HG03342 (cell line): ENCODE results near the gene LIX1L.
A peak's percentile ranks its signal among the peaks of the same experiment; 100 is the strongest.

Experiments
- ATAC-seq: cut with Tn5 transposase; IDR thresholded peaks from one replicate; pipeline ENCODE4 v1.9.1; 2021; ENCODE audit warnings: mild to moderate bottlenecking, moderate library complexity; ENCODE audit not compliant: unreplicated experiment

Gene LIX1L

DNA sequence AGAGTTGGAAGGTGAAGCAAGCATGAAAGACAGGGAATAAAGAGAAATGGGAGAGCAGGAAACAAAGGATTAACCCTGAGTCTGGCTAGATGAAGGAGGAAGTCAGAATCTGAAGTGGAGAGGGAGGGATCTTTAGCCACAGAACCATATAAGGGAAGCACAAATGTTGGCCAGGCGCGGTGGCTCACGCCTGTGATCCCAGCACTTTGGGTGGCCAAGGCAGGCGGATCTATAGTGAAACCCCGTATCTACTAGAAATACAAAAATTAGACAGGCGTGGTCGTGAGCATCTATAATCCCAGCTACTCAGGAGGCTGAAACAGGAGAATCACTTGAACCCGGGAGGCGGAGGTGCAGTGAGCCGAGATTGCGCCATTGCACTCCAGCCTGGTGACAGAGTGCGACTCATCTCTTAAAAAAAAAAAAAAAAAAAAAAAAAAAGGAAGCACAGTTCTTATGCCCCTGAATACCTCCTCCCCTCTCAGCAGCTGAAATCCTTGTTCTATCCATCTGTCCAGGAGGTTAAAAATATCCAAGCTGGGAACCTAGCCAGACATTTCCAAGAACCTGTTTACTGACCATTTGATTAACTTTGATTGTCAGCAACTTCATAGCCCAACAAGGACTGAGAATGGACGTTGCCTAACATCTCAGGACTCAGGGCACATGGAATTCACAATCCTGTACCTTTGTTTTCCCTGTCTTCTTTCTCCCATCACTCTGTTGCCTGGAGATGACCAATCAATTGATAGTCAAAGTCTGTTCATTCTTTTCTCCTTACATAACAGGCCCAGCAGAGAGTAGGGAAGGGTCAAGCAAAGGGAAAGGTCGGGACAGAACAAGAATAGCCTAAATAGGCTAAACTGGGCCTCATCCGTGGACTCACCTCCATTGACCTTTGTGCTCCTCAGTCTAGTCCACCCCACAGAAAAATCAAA is 28.0 kb upstream of the LIX1L start:
- no peak for ATAC-seq

- ATAC-seq = no peak
Observed at GRCh38 chr1:145985129-145985501, 27.3 kb upstream of the LIX1L start.

GRCh38 chr1:145983960-145984830 is 26.4 kb upstream of the LIX1L start:
- no peak for ATAC-seq

- no peak for ATAC-seq
Observed at GRCh38 chr1:145983206-145983675, 25.4 kb upstream of the LIX1L start.

DNA sequence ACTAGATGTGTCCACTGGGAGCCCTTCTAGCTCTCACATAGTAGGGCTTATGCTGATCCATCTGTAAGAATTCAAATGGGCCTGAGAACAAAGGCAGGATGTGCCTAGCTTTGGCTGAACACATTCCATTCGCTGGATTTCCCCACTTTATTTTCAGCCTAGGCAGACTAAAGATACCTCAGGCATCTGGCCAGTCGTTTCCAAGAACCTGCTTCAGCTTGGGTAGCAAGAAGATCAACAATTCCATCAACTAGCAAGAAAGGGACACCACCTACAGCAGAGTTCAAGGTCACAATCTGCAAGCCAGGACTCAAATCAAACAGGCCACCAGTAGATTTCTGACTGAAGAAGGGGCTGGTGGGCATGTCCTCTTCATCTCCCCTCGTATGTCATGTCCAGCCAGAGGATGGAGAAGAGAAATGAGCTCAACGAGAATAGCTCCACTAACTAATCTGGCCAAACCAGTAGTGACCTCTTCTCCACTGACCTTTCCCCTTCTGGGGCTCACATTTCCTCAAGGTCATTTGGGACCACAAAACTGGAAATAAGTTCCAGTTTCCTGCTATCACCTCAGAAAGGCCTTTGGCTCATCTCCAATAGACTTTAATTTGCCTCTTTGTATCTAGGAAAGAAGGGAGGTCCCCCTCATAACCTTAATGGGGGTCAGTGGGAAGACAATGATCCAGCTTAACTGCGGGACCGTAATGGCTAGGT is 24.4 kb upstream of the LIX1L start:
- no peak for ATAC-seq

DNA sequence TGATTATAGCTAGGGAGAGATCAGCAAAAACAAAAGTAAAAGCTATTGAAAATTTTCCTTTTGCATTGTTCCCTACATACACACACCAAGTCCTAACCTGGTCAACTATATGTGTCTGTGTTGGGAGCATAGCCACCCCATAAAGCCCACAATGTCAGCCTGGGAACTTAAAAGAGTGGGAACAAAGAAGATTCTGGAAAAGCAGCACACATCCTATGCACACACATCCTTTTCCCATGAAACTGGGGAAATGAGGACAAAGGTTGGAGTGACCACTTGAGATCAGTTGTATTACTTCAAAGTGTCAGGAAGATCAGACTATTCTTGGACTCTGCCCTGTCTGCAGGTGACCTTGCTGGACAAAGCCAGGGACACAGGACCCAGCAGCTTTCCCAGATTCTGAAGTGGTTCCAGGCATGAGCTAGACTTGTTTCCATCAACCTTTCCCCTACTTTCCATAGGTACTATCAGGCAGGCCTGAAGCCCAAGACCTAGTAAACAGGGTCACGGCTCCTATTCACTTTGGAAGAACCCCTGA is 22.7 kb upstream of the LIX1L start:
- no peak for ATAC-seq

DNA sequence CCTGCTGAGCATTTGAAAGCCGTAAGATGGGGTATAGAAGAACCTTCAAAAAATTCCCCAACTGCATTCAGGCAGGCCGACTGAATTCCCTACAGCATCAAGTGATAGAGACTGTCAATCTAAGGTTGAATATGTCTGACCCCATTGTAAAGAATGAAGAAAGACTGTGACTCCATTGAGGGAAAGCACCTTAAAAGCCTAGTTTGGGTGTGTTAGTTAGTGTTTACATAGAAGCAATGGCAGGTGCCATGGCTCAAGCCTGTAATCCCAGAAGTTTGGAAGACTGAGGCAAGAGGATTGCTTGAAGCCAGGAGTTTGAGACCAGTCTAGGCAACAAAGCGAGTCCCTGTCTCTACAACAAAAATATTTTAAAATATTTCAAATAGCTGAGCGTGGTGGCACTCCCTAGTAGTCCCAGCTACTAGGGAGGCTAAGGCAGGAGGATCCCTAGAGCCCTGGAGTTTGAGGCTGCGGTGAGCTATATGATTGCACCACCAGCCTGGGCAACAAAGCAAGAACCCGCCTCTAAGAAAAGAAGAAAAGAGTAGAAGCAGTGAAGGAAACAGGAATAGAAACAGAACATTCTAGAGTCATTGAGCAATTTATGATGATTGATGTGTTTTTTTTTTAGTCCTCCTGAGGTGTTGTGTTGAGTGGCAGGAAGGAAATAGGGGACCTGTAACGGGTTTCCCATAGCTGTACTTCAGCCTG is 22.1 kb upstream of the LIX1L start:
- ATAC-seq = no peak

DNA sequence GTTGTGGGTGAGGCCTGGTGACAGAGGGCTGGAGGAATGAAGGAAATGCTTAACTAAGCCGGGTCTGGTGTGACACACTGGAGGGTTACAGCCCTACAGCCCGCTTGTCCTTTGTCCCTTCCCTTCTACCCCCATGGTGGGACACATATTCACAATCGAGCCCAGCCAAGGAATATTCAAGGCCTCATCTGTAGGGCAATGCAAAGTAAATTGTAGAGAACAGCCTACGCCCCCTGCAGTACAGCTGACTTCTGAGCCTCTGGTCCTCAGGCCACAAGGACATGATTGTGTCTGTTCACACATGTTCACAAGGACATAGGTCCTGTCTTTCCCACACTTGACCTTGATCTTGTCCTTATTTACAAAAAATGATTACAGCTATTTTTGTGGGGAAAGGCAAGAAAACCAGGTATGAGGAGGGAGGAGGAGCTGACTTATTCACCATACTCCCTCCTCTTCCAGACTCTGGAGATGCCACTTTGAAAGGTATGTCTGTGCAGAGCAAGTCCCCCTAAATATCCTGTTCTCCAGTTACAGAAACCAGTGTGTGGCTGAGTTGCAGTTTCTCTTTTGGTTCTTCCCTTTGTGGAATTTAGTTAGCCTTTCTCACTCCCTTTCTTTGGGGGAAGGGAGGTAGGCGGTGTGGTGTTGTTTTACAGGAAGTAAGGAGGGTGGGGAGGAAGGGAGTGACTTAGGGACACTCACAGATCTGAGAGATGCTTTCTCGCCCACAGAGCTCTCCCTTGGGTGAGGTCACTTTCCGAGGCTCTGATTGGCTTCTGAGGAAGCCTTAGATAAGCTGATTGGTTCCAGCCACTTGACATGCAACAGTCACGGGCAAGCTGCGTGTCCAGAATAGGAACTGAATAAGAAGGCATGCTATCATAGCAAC is 21.3 kb upstream of the LIX1L start:
- peak; percentile 88 for ATAC-seq

- no peak for ATAC-seq
Observed at GRCh38 chr1:145978471-145978853, 20.6 kb upstream of the LIX1L start.

DNA sequence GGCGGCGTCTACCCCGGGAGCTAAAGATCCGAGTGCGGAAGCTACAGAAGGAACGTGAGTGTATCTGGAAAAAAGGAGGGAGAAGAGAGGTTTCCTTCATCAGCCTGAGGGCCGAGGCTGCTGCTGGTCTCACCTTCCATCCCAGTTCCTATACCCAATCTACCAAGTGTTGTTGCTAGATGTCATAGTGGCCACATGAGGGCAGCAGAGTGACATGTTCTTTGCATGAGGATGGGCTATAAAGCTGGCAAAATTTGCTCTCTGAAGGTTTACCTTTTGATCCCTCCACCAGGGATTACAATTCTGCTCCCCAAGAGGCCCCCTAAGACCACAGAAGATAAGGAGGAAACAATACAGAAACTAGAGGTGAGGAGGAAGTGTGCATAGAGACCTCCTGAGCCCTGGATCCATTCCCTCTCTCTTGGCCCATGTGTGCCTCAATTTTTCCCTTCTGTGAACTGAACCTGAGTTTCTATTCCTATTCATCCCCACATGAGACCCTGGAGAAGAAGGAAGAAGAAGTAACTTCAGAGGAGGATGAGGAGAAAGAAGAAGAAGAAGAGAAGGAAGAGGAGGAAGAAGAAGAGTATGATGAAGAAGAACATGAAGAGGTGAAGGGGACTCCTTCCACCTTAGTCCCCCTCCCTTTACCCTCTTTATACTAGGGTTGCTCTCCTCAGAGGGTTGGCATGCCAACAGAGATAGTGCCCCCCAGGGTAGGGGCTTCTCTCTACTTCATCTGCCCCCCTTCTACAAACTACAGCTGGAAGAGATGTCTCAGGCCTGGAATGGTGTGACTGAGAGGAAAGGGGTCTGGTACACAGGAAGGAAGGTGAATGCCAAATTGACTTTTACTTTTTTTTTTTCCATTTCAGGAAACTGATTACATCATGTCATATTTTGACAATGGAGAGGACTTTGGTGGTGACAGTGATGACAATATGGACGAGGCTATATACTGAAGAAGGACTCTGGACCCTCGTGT is 20.0 kb upstream of the LIX1L start:
- no peak for ATAC-seq

- ATAC-seq = no peak
Observed at GRCh38 chr1:145977016-145977415, 19.2 kb upstream of the LIX1L start.

GRCh38 chr1:145975216-145975615 is 17.4 kb upstream of the LIX1L start:
- ATAC-seq = no peak

DNA sequence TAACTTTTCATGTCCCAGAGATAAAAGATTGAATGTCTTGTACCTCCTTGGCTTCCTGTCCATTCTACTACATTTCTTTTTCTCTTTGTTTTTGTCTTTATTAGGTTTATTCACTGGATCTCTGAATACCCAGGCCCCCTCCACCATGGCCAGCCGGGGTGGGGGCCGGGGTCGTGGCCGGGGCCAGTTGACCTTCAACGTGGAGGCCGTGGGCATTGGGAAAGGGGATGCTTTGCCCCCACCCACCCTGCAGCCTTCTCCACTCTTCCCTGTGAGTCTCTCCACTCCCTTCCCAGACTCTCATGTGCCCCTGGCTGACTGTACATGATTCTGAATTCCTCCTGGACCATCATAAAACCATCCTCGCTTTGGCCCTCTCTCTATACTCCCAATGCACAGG is 16.9 kb upstream of the LIX1L start:
- ATAC-seq = no peak

GRCh38 chr1:145972580-145972979 is 14.8 kb upstream of the LIX1L start:
- ATAC-seq = no peak

DNA sequence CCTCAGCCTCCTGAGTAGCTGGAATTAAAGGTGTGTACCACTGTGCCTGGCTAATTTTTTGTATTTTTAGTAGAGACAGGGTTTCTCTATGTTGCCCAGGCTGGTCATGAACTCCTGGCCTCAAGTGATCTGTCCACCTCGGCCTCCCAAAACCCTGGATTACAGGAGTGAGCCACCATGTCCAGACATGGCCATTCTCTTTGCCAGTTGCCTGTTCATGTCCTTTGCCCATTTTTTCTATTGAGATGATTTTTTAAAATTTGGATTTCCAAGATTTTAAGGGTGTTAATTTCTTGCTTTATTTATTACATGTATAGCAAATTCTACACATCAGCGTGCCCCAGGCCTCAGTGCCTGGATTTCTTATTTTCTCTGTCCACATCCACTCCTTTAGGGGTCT is 9.5 kb upstream of the LIX1L start:
- ATAC-seq = no peak

DNA sequence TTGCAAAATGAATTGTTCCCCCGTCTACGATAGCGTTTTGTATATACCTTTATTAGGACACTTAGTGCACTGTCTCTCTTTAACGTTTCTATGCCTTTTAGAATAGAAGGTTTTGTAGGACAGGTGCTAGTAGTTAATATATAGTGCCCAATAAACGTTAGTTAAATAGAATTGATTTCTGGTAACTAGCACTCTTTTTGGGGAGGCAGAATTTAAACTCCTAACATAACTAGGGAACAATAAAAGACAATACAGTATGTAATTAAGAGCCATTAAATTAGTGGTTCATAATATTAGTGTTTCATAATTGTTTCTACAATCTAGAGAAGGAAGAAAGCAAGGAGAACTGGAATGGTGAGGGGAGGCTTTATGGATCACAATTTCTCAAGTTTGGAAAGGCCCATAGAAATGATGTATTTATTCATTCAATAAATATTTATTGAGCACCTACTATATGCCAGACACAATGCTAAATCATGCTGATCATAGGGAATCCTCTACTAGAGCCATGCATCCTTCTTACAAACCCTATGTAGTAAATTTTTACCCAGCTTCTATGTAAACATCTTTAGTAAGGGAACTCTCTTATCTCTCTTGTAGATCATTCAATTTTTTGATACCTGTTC is 7.4 kb upstream of the LIX1L start:
- no peak for ATAC-seq

DNA sequence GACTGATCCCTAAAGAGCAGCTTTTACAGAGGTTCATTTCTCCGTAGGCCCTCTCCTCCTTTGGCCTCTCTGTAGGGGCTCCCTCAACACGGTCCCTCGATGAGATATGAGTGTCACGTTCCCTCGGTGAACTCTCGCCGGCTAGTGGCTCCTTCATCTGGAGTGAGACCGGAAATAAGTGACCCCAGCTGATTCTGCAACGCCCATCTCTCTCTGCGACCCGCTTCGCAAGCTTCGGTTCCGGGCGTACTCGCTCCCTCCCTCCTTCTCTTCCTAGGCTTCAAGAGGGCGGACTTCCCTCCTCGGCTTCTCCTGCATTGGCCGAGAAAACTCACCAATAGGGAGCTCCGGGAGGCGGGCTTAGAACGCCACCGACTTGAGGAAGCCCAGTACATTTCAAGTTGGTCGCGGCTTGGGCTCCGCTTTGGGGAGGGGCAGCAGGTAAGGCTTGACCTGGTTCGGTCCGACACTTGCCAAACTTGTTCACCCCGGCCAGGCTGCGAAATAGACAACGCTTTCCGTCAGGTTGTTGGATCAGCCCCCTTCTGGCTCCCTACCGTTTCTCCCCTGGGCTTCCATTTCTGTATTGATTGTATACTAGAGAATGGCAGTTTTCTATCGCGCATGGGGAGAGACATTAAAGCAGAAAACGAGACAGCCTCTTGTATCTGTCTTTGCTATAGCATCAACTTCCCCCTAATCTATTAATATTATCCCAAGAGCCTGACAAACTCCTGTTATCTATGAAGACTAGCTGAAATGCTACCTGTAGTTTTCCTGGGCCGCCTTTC is 6.7 kb upstream of the LIX1L start, which contains the start of the genes ANKRD34A and POLR3GL:
TSS of gene ANKRD34A (minus strand) at position 248 of the 791 bp plus-strand sequence. CDS start 2,816 bp downstream, outside the sequence.
TSS of gene POLR3GL (plus strand) at position 363 of the 791 bp plus-strand sequence. CDS start 10,176 bp downstream, outside the sequence.
- ATAC-seq = peak; percentile 93
